DND-41 (cell line): ENCODE data around the gene PLD5.

Experiments
- CTCF ChIP-seq: IDR thresholded peaks from 2 replicates; pipeline ENCODE4 v1.5.1; 2012; ENCODE audit warnings: borderline replicate concordance, low read length, moderate library complexity, mild to moderate bottlenecking; ENCODE audit not compliant: poor library complexity, severe bottlenecking; ENCODE audit errors: extremely low read depth
- EZH2 ChIP-seq: IDR thresholded peaks from 3 replicates; pipeline ENCODE4 v1.6.1; 2012; ENCODE audit warnings: borderline replicate concordance, low read depth, mild to moderate bottlenecking, moderate library complexity, low read length, inconsistent platforms; ENCODE audit not compliant: severe bottlenecking

DNA sequence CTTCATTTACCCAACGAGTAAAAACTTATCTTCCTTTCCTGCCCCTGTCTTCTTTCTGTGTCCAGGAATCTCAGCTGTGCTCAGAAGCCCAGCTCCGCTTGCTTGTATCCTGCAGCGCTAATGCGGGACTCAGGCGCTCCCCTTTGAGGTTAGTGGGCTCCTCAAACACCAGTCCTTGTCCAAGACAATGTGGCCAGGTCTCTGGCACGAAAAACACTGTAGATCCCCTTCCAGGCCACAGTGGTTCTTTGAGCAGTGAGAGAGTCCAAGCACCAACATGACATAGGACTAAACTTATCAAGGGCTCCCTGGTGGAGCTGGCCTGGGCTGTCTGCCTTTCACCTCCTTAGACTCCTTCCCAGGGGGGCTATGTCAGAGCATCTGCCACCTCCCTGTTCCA, 53.7 kb downstream of the PLD5 start:
- TF ChIP-seq CTCF (no peak), EZH2 (no peak)
